HG03378 (cell line): Measurements from ENCODE around the gene EBP.

ENCODE experiments used
- ATAC-seq: cut with Tn5 transposase; IDR thresholded peaks from one replicate; pipeline ENCODE4 v1.9.1; 2021; ENCODE audit warnings: mild to moderate bottlenecking, moderate library complexity; ENCODE audit not compliant: unreplicated experiment

Gene EBP

DNA sequence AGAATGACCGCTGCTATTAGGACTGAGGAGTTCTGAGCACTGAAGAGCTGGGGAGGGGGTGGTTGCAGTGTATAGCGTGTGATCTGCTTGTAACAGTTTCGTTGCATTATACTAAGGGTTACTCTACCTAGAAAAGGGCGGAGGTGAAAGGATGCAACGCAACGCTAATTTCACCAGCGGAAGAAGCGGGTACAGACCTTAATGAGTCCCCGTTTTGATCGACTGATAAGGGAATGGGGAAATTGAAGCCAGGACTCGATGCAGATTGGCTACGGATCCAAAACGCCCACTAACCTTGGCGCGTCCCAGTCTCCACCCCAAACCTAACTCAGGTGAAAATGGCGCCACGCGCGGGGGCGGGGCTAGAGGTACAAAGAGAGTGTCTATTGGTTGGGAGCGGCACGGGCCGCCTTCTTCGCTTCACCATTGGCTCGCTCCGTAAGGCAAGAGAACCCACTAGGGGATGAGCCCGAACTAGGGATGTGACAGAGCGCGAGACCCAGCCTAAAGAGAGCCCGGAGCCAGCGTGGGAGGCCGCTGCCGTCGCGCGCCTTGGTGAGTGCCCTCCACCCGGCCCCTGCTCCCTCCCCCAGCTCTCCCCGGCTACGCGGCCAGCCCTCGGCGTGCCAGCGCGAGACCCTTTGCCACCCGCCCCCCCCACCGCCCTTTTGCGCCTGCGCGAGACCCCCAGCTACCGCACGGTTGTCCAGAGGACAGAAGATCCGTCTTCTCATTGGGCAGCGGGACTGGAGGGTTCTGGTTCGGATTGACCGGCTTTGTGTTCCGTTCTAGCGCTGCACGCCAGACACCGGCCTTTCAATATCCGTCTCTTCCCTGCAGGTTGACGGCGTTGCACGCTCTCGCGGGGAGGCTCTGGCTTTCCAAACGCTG lies at the start of gene EBP:
Gene EBP (plus strand): TSS at position 456 of the 891 bp plus-strand sequence. CDS start 1,964 bp downstream, outside the sequence.
- peak; percentile 92 for ATAC-seq

- no peak for ATAC-seq
Measured at GRCh38 chrX:48472225-48472624, 49.4 kb upstream of the EBP start.

GRCh38 chrX:48472851-48473703 lies 48.5 kb upstream of the EBP start:
- no peak for ATAC-seq

GRCh38 chrX:48473704-48473990 lies 48.0 kb upstream of the EBP start:
- no peak for ATAC-seq

- no peak for ATAC-seq
Measured at GRCh38 chrX:48474127-48474526, 47.5 kb upstream of the EBP start.

DNA sequence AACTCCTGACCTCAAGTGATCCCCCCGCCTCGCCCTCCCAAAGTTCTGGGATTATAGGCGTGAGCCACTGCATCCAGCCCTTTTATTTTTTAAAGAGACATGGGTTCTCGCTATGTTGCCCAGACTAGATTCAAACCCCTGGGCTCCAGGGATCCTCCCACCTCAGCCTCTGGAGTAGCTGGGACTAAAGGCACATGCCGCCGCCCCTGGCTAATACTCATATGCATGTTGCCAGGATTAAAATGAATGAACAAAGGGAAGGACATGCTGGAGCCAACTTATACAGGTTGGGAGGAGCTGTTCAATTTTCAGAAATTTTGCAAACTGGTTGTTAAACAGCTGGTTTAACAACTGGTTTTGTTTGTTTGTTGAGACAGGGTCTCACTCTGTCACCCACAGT lies 47.0 kb upstream of the EBP start:
- no peak for ATAC-seq

DNA sequence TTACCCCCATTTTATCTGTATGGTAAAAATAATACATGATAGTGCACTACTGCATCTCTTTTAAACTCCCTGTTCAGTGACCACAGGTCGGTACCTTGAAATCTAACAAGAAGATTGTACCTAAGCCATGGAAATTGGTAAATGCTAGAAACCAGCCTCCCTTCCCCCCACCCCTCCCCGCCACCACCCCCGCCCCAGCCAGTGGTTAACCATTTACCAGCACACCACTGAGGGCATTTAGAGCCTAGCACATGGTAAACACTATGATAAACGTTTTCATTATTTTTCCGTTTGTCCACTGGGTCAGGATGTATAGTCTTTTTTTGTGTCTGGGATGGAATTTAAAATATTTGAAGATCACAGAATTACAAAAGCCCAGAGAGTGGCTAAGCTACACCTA lies 46.3 kb upstream of the EBP start:
- no peak for ATAC-seq

GRCh38 chrX:48475774-48476577 lies 45.6 kb upstream of the EBP start, which contains the start of gene FTSJ1:
FTSJ1 (plus strand) TSS chrX:48476199; CDS start chrX:48478048, 1,849 bp downstream.
- peak; percentile 78 for ATAC-seq

DNA sequence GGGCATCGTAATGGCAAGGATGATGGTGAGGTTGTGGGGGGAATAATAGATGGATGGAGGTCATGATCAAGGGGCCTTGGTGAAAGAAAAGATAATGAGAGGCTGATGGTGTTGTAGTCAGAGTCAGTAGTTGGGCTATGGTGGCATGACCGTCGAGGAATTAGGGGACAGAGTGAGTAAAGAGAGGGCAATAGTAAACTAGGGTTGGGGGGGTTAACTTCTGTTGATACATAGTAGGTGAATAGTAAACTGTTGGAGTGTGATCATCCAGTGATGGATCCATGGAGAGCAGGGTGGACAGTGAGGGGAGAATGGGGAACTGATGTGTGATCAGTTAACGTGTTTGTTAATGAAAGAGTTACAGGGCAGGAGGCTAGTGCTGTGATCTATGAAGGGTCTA lies 44.7 kb upstream of the EBP start:
- ATAC-seq = no peak

GRCh38 chrX:48477960-48478755 lies 43.5 kb upstream of the EBP start:
- no peak for ATAC-seq

GRCh38 chrX:48478806-48479205 lies 42.8 kb upstream of the EBP start:
- no peak for ATAC-seq

- no peak for ATAC-seq
Measured at GRCh38 chrX:48480142-48480541, 41.5 kb upstream of the EBP start.

DNA sequence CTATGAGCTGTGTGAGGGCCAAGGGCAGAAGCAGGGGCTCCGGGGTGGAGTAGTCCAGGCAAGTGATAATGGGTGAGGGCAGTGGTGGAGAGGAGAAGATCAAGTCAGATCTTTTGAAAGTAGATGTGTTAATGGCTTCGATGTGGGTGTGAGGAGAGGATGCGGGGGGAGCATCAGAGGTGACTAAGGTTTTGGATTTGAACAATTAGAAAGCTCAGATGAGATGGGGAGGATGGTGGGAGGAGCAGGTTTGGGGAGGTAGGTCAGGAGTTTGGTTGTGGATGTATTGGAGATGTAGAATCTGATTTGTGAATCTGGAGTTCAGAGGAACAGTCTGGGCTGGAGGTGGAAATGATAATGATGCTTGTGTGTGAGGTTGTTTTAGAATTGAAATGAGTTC lies 41.0 kb upstream of the EBP start:
- ATAC-seq = no peak

DNA sequence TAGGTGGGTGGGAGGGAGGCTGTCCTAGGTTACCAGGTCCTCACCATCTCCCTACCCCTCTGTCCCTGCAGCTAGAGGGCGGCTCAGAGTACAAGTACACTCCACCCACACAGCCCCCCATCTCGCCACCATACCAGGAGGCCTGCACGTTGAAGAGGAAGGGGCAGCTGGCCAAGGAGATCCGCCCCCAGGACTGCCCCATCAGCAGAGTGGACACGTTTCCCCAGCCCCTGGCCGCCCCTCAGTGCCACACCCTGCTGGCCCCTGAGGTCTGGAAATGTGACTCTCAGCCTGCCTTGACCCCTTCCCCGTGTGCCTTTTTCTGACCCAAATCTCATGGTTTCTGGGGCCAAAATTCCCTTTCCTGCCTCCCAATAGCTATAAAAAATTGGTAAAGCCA lies 39.1 kb upstream of the EBP start:
- no peak for ATAC-seq

DNA sequence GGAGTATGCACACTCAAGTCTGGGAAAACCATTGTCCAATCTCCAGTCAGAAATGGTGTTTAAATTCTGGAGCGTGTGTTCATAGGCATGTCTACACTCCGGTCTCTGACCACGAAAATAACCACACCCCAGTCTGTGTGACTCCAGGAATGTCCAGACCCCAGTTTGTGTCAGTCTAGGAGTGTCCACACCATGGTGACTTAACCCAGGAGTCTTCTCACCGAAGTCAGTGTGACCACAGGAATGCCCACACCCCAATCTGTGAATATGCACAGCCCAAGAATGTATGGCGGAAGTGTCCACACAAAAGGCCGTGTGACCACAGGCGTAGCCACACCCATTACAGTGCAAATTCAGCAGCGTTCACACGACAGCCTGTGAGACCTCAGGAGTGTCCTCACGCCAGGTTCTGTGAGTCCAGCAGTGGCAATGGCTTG lies 34.2 kb upstream of the EBP start:
- no peak for ATAC-seq

GRCh38 chrX:48488034-48488433 lies 33.6 kb upstream of the EBP start:
- ATAC-seq = no peak

GRCh38 chrX:48489296-48489695 lies 32.3 kb upstream of the EBP start:
- no peak for ATAC-seq

DNA sequence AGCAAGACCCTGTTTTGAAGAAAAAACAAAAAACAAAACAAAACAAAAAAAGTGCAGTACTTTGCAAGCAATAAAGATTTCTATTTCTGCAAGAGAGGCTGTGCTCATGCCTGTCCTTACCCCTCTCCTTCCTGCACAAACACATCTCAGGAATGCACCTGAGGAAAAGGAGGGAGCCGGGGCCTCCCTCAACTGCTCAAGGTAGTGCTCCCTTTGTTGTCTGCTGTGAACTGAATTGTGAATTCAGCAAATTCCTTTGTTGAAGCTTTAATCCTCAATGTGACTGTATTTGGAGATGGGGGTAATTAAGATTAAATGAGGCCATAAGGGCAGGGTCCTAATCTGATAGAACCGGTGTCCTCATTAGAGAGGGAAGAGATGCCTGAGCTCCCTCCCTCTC lies 31.7 kb upstream of the EBP start:
- ATAC-seq = no peak

GRCh38 chrX:48490661-48491060 lies 30.9 kb upstream of the EBP start:
- ATAC-seq = no peak

- no peak for ATAC-seq
Measured at GRCh38 chrX:48491809-48492208, 29.8 kb upstream of the EBP start.
